HG03103 (cell line): ENCODE data around the gene VGF.
"Not testable (repeated sequence)": the region's sequence is repeated elsewhere in the genome, so short reads cannot be mapped to it uniquely, and the experiment has no call there.

Experiments
- ATAC-seq: cut with Tn5 transposase; IDR thresholded peaks from one replicate; pipeline ENCODE4 v1.9.1; 2021; ENCODE audit warnings: low read depth; ENCODE audit not compliant: unreplicated experiment

The VGF gene

DNA sequence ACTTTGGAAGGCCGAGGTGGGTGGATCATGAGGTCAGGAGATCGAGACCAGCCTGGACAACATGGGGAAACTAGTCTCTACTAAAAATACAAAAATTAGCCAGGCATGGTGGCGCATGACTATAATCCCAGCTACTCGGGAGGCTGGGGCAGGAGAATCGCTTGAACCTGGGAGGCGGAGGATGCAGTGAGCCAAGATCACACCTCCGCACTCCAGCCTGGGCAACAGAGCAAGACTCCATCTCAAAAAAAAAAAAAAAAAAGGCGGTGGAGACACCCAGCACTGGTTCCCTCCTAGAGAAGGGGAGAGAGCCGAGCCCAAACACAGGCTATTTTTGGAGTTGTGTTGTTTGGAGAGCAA is 43.8 kb downstream of the VGF start:
- not testable (repeated sequence) for ATAC-seq

- no peak for ATAC-seq
Measured at GRCh38 chr7:101120315-101120714, 45.1 kb downstream of the VGF start.

- no peak for ATAC-seq
Measured at GRCh38 chr7:101119876-101120275, 45.5 kb downstream of the VGF start.

- no peak for ATAC-seq
Measured at GRCh38 chr7:101118856-101119255, 46.5 kb downstream of the VGF start.

DNA sequence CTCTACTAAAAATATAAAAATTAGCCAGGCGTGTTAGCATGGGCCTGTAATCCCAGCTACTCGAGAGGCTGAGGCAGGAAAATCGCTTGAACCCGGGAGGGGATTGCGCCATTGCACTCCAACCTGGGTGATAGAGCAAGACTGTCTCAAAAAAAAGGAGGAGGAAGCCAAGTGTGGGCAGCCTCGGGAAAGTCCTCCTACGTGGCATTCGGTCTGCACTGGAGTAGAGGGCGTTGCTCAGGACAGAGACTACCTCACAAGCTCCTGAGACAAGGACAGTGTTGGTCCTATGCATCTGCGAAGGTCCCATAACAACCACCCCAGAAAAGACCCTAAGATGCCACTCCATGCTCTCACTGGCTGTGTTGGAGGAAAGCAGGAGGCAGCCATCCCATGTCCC is 48.5 kb downstream of the VGF start:
- ATAC-seq = no peak

- no peak for ATAC-seq
Measured at GRCh38 chr7:101115215-101115614, 50.2 kb downstream of the VGF start.

- no peak for ATAC-seq
Measured at GRCh38 chr7:101114492-101114891, 50.9 kb downstream of the VGF start.

GRCh38 chr7:101113836-101114235 is 51.5 kb downstream of the VGF start:
- ATAC-seq = no peak

- not testable (repeated sequence) for ATAC-seq
Measured at GRCh38 chr7:101113140-101113539, 52.2 kb downstream of the VGF start.
